ENCODE results near the gene BEAN1. TPM values are rescaled to one million over a fixed set of nuclear protein-coding genes. Genes with fewer than 3 reads are reported as not detected.
"Not testable (repeated sequence)": the region's sequence is repeated elsewhere in the genome, so short reads cannot be mapped to it uniquely, and the experiment has no call there.

The BEAN1 gene
- polyA plus RNA-seq, 1 donor, result 1.5 TPM

DNA sequence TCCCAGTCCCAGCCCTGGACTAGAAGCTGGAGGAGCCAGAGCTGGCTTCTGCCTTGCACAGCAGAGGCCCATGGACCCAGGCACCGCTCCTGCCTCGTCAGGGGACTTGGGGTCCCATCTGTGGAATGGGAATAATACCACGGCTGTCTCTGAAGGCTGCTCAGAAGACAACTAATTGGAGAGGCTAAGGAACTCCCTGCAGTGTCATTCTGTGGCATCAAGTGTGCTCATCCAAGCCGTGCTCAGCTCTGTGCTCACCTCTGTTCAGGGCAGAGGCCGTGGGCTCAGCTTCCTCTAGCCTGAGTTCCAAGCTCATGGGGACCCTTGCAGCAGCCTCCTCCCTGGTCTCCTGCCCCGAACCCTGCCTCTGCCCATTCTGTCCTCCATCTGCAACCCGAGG is 31.8 kb downstream of the BEAN1 start:
- Histone ChIP-seq H3K4me1 (ENCODE audit: control insufficient read depth, insufficient read depth, low read length) (no peaks in the 10 kb centered on the region), H3K27me3 (ENCODE audit: control insufficient read depth, insufficient read depth, low read length) (peaks cover 24% of the 10 kb centered on the region), H3K27ac (ENCODE audit: low read length) (no peak overlapping the region), H3K4me3 (ENCODE audit: low read length) (no peak overlapping the region), H3K36me3 (ENCODE audit: control insufficient read depth, insufficient read depth, low read length) (no peaks in the 10 kb centered on the region), H3K9me3 (ENCODE audit: control insufficient read depth, low read depth, low read length) (no peaks in the 10 kb centered on the region)
- DNase-seq, result no peak
- WGBS (ENCODE audit: insufficient coverage, low lambda C conversion rate), result no CpG with 5 or more reads among the region's 7 CpGs

GRCh38 chr16:66459878-66460277 is 32.8 kb downstream of the BEAN1 start:
- peaks cover 24% of the 10 kb centered on the region for H3K27me3 ChIP-seq (ENCODE audit: control insufficient read depth, insufficient read depth, low read length)

GRCh38 chr16:66460703-66461102 is 33.6 kb downstream of the BEAN1 start:
- H3K36me3 ChIP-seq (ENCODE audit: control insufficient read depth, insufficient read depth, low read length), result no peaks in the 10 kb centered on the region
- no peaks in the 10 kb centered on the region for H3K4me1 ChIP-seq (ENCODE audit: control insufficient read depth, insufficient read depth, low read length)
- DNase-seq, result no peak
- H3K27me3 ChIP-seq (ENCODE audit: control insufficient read depth, insufficient read depth, low read length), result peaks cover 24% of the 10 kb centered on the region
- no peak overlapping the region for H3K4me3 ChIP-seq (ENCODE audit: low read length)
- H3K9me3 ChIP-seq (ENCODE audit: control insufficient read depth, low read depth, low read length), result no peaks in the 10 kb centered on the region
- WGBS (ENCODE audit: insufficient coverage, low lambda C conversion rate), result 83% methylated on average over 1 of the region's 1 CpG
- H3K27ac ChIP-seq (ENCODE audit: low read length), result no peak overlapping the region

More at GRCh38 chr16:66459878-66460277, 32.8 kb downstream of the BEAN1 start:
- Histone ChIP-seq H3K27ac (ENCODE audit: low read length) (no peak overlapping the region), H3K4me3 (ENCODE audit: low read length) (no peak overlapping the region), H3K36me3 (ENCODE audit: control insufficient read depth, insufficient read depth, low read length) (no peaks in the 10 kb centered on the region), H3K4me1 (ENCODE audit: control insufficient read depth, insufficient read depth, low read length) (no peaks in the 10 kb centered on the region), H3K9me3 (ENCODE audit: control insufficient read depth, low read depth, low read length) (no peaks in the 10 kb centered on the region)
- DNase-seq, result no peak
- WGBS (ENCODE audit: insufficient coverage, low lambda C conversion rate), result no CpG with 5 or more reads among the region's 5 CpGs

GRCh38 chr16:66462912-66463311 is 35.8 kb downstream of the BEAN1 start:
- DNase-seq, result no peak
- H3K27me3 ChIP-seq (ENCODE audit: control insufficient read depth, insufficient read depth, low read length), result peaks cover 24% of the 10 kb centered on the region
- no peak overlapping the region for H3K27ac ChIP-seq (ENCODE audit: low read length)
- H3K4me1 ChIP-seq (ENCODE audit: control insufficient read depth, insufficient read depth, low read length), result no peaks in the 10 kb centered on the region
- H3K4me3 ChIP-seq (ENCODE audit: low read length), result no peak overlapping the region
- H3K9me3 ChIP-seq (ENCODE audit: control insufficient read depth, low read depth, low read length), result no peaks in the 10 kb centered on the region
- no CpG with 5 or more reads among the region's 1 CpG for WGBS (ENCODE audit: insufficient coverage, low lambda C conversion rate)
- no peaks in the 10 kb centered on the region for H3K36me3 ChIP-seq (ENCODE audit: control insufficient read depth, insufficient read depth, low read length)

DNA sequence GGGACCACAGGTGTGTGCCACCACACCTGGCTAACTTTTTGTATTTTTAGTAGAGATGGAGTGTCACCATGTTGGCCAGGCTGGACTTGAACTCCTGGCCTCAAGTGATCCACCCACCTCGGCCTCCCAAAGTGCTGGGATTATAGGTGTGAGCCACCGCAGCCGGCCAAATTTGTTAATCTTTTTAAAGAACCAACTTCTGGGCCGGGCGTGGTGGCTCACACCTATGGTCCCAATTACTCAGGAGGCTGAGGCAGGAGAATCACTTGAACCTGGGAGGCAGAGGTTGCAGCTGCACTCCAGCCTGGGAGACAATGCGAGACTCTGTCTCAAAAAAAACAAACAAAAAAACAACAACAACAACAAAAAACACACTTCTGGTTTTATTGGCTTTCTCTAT is 38.9 kb downstream of the BEAN1 start:
- 80% methylated on average over 1 of the region's 6 CpGs for WGBS (ENCODE audit: insufficient coverage, low lambda C conversion rate)
- H3K4me3 ChIP-seq (ENCODE audit: low read length); DNase-seq; H3K4me1 ChIP-seq (ENCODE audit: control insufficient read depth, insufficient read depth, low read length); H3K36me3 ChIP-seq (ENCODE audit: control insufficient read depth, insufficient read depth, low read length); H3K27ac ChIP-seq (ENCODE audit: low read length); H3K27me3 ChIP-seq (ENCODE audit: control insufficient read depth, insufficient read depth, low read length); H3K9me3 ChIP-seq (ENCODE audit: control insufficient read depth, low read depth, low read length): not testable (repeated sequence)

- H3K36me3 ChIP-seq (ENCODE audit: control insufficient read depth, insufficient read depth, low read length); H3K27ac ChIP-seq (ENCODE audit: low read length); H3K4me3 ChIP-seq (ENCODE audit: low read length); H3K9me3 ChIP-seq (ENCODE audit: control insufficient read depth, low read depth, low read length); H3K27me3 ChIP-seq (ENCODE audit: control insufficient read depth, insufficient read depth, low read length); DNase-seq; H3K4me1 ChIP-seq (ENCODE audit: control insufficient read depth, insufficient read depth, low read length): not testable (repeated sequence)
- no CpG with 5 or more reads among the region's 6 CpGs for WGBS (ENCODE audit: insufficient coverage, low lambda C conversion rate)
Observed at GRCh38 chr16:66466636-66467035, 39.5 kb downstream of the BEAN1 start.

GRCh38 chr16:66467611-66468010 is 40.5 kb downstream of the BEAN1 start:
- Histone ChIP-seq H3K27me3 (ENCODE audit: control insufficient read depth, insufficient read depth, low read length) (no peaks in the 10 kb centered on the region), H3K36me3 (ENCODE audit: control insufficient read depth, insufficient read depth, low read length) (no peaks in the 10 kb centered on the region), H3K4me3 (ENCODE audit: low read length) (no peak overlapping the region), H3K9me3 (ENCODE audit: control insufficient read depth, low read depth, low read length) (no peaks in the 10 kb centered on the region), H3K27ac (ENCODE audit: low read length) (no peak overlapping the region), H3K4me1 (ENCODE audit: control insufficient read depth, insufficient read depth, low read length) (no peaks in the 10 kb centered on the region)
- no CpG with 5 or more reads among the region's 5 CpGs for WGBS (ENCODE audit: insufficient coverage, low lambda C conversion rate)
- no peak for DNase-seq

DNA sequence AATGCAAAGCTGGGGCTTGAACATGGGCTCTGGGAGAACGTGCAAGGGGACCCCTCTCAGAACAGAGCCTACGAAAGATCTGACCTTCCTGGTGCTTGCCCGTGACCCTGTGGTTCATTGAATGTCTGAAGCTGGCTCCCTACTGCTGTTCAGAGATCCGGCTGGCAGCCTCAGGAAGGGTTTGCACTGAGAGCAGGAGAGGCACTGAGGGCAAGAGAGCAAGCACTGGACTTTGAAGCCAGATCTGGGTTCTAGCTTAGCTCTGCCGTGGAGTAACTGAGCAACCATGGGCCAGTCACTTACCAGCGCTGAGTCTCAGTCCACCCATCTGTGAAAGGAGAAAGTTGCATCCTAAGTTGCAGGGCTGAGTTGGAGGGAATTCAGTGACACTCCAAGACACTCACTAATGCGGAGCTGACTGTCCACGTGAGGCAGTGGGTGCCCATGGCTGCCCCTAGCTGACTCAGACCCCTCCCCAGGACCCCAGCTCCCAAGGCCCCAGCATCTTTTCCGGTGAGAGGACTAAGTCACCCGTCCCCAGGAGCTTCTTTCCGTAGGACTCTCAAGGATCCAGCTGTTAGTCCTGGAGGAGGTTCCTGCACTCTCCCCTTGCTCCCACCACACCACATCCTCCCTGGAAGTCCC is 41.3 kb downstream of the BEAN1 start:
- H3K9me3 ChIP-seq (ENCODE audit: control insufficient read depth, low read depth, low read length), result no peaks in the 10 kb centered on the region
- no peaks in the 10 kb centered on the region for H3K4me1 ChIP-seq (ENCODE audit: control insufficient read depth, insufficient read depth, low read length)
- H3K27ac ChIP-seq (ENCODE audit: low read length), result no peak overlapping the region
- DNase-seq, result no peak
- no peaks in the 10 kb centered on the region for H3K27me3 ChIP-seq (ENCODE audit: control insufficient read depth, insufficient read depth, low read length)
- no peaks in the 10 kb centered on the region for H3K36me3 ChIP-seq (ENCODE audit: control insufficient read depth, insufficient read depth, low read length)
- 60% methylated on average over 1 of the region's 11 CpGs for WGBS (ENCODE audit: insufficient coverage, low lambda C conversion rate)
- H3K4me3 ChIP-seq (ENCODE audit: low read length), result no peak overlapping the region

GRCh38 chr16:66469291-66469946 is 42.3 kb downstream of the BEAN1 start:
- H3K4me3 ChIP-seq (ENCODE audit: low read length), result no peak overlapping the region
- H3K36me3 ChIP-seq (ENCODE audit: control insufficient read depth, insufficient read depth, low read length), result no peaks in the 10 kb centered on the region
- no CpG with 5 or more reads among the region's 26 CpGs for WGBS (ENCODE audit: insufficient coverage, low lambda C conversion rate)
- H3K27me3 ChIP-seq (ENCODE audit: control insufficient read depth, insufficient read depth, low read length), result no peaks in the 10 kb centered on the region
- no peaks in the 10 kb centered on the region for H3K9me3 ChIP-seq (ENCODE audit: control insufficient read depth, low read depth, low read length)
- no peak for DNase-seq
- H3K4me1 ChIP-seq (ENCODE audit: control insufficient read depth, insufficient read depth, low read length), result no peaks in the 10 kb centered on the region
- no peak overlapping the region for H3K27ac ChIP-seq (ENCODE audit: low read length)

DNA sequence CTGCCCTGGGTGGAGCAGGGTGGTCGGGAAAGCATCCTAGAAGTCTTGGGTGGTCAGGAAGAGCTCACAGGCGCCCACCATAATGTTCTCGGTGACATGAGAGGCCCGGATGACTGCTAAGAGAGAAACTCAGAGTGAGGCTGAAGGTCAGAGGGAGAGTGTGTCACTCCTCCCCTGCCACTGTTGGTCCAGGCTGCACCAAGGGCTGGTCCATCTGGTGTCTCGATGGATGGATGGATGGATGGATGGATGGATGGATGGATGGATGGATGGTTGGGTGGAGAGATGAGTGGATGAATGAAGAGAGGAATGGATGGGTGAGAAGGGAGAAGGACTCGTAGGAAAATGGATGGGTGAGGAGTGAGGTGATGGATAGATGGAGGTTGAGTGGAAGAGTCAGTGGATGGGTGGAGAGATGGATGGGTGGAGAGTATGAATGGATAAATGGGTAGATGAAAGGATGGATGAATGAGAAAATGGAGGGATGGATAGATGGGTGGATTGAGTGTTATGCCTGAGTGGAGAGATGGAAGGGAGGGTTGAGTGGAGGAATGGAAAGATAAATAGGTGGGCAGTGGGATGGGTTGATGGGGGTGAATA is 43.0 kb downstream of the BEAN1 start:
- Histone ChIP-seq H3K4me3 (ENCODE audit: low read length) (no peak overlapping the region), H3K9me3 (ENCODE audit: control insufficient read depth, low read depth, low read length) (no peaks in the 10 kb centered on the region), H3K27ac (ENCODE audit: low read length) (no peak overlapping the region), H3K4me1 (ENCODE audit: control insufficient read depth, insufficient read depth, low read length) (no peaks in the 10 kb centered on the region), H3K27me3 (ENCODE audit: control insufficient read depth, insufficient read depth, low read length) (peaks cover under 1% of the 10 kb centered on the region), H3K36me3 (ENCODE audit: control insufficient read depth, insufficient read depth, low read length) (no peaks in the 10 kb centered on the region)
- no peak for DNase-seq
- WGBS (ENCODE audit: insufficient coverage, low lambda C conversion rate), result 100% methylated on average over 1 of the region's 6 CpGs

Data from large intestine (tissue), 3 donors.